Bronchus fibroblast of lung (primary cell): ENCODE results near the gene REXO1. TPM values are rescaled to one million over a fixed set of nuclear protein-coding genes. Genes with fewer than 3 reads are reported as not detected.

Experiments used
- total RNA-seq: library from RNA; depleted of rRNA; stranded (reverse); fragments of >200 nt; gene quantifications from 2 replicates; pipeline ENCODE4 v1.2.3, GENCODE V29; 2015

REXO1 gene, protein sequence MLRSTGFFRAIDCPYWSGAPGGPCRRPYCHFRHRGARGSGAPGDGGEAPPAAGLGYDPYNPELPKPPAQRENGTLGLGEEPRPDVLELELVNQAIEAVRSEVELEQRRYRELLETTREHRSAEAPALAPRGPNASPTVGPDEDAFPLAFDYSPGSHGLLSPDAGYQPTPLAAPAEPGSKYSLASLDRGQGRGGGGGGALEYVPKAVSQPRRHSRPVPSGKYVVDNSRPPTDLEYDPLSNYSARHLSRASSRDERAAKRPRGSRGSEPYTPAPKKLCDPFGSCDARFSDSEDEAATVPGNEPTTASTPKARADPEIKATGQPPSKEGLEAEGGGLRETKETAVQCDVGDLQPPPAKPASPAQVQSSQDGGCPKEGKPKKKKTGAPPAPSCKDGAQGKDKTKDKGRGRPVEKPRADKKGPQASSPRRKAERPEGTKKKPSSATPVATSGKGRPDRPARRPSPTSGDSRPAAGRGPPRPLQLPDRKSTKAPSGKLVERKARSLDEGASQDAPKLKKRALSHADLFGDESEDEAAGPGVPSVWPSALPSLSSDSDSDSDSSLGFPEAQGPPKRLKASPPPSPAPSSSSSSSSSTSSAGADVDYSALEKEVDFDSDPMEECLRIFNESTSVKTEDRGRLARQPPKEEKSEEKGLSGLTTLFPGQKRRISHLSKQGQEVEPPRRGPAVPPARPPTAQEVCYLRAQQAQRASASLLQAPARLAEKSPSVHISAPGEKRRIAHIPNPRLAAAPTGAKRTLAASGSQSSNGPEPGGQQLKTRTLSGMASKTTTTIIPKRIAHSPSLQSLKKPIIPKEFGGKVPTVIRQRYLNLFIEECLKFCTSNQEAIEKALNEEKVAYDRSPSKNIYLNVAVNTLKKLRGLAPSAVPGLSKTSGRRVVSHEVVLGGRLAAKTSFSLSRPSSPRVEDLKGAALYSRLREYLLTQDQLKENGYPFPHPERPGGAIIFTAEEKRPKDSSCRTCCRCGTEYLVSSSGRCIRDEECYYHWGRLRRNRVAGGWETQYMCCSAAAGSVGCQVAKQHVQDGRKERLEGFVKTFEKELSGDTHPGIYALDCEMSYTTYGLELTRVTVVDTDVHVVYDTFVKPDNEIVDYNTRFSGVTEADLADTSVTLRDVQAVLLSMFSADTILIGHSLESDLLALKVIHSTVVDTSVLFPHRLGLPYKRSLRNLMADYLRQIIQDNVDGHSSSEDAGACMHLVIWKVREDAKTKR
- 9.7 and 11.6 TPM in 2 replicates for total RNA-seq

GRCh38 chr19:1848399-1849131, at the start of gene REXO1:
Gene REXO1 (minus strand): TSS chr19:1848483. CDS start chr19:1848358, 125 bp downstream.

GRCh38 chr19:1885398-1886119, 37.3 kb upstream of the REXO1 start, which contains the start of gene ABHD17A:
Gene ABHD17A (minus strand): TSS chr19:1885496. CDS start chr19:1881566, 3,930 bp downstream.

GRCh38 chr19:1863328-1863637, 15.0 kb upstream of the REXO1 start, which contains the start of gene KLF16:
Gene KLF16 (minus strand): TSS chr19:1863579. CDS start chr19:1863497, 82 bp downstream.

DNA sequence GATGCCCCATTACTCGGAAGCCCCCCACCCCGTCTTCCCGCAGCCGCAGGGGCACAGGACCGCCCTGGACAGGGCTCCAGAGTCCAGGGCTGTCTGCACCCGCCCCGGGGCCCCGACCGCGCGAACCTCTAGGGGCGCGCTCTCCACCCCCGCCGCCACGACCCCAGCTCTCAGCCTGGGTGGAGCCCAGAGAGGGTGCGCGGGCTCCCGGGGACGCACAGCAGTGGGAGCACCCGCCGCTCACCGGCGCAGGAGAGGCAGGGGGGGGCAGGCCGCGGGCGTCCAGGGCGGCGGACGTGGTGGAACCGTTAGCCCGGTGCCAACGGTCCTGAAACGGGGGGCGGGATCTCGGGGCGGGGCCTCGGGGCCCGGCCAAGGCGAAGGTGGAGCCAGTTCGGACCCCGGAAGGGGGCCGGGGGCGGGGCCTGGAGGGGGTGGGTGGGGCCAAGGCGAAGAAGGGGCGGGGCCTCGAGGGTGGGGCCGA, 36.3 kb downstream of the REXO1 start, which contains the start of gene ATP8B3:
Gene ATP8B3, minus strand, starts transcription at position 335 of the 484 bp plus-strand sequence. CDS start 540 bp downstream, outside the sequence.

Other genes with a start within 250 kb of the REXO1 start
- gene UQCR11, start 243.0 kb downstream of the REXO1 start, total RNA-seq, result 97.7 and 103 TPM in 2 replicates
- 170 and 180 TPM in 2 replicates for gene TCF3, start 195.9 kb downstream of the REXO1 start, total RNA-seq
- gene ONECUT3, start 95.0 kb downstream of the REXO1 start, total RNA-seq, result not detected in 2 replicates
- gene ATP8B3, start 36.2 kb downstream of the REXO1 start, total RNA-seq, result 4.6 and 5.5 TPM in 2 replicates
- 5.9 and 12.6 TPM in 2 replicates for gene KLF16, start 15.1 kb upstream of the REXO1 start, total RNA-seq
- gene ABHD17A, start 37.0 kb upstream of the REXO1 start, total RNA-seq, result 111 TPM in 2 replicates
- 1.5 and 3.0 TPM in 2 replicates for gene ADAT3, start 56.9 kb upstream of the REXO1 start, total RNA-seq
- 70.2 and 71.1 TPM in 2 replicates for gene SCAMP4, start 56.9 kb upstream of the REXO1 start, total RNA-seq
- gene CSNK1G2, start 92.7 kb upstream of the REXO1 start, total RNA-seq, result 63.7 and 75.5 TPM in 2 replicates
- 92.8 and 98.6 TPM in 2 replicates for gene BTBD2, start 167.2 kb upstream of the REXO1 start, total RNA-seq
- gene MKNK2, start 202.8 kb upstream of the REXO1 start, total RNA-seq, result 117 and 123 TPM in 2 replicates
- gene MOB3A, start 247.8 kb upstream of the REXO1 start, total RNA-seq, result 30.6 and 33.1 TPM in 2 replicates
- gene IZUMO4, start 248.4 kb upstream of the REXO1 start, total RNA-seq, result 1.0 TPM in 2 replicates